SK-N-MC (cell line): ENCODE measurements around the gene PPIL1.

Source experiments
- EZH2 ChIP-seq: fragments of 200-600 bp; sonication (generic); IDR thresholded peaks from one replicate; pipeline ENCODE4 v1.6.1; 2017; ENCODE audit warnings: antibody characterized with exemption
- FOXP2 ChIP-seq: optimal IDR thresholded peaks from 2 replicates; pipeline ENCODE3; 2011; ENCODE audit warnings: mild to moderate bottlenecking, moderate library complexity; ENCODE audit not compliant: insufficient read depth; ENCODE audit errors: extremely low read length, control extremely low read depth
- POLR2AphosphoS5 ChIP-seq: IDR thresholded peaks from 2 replicates; pipeline ENCODE4 v1.6.1; 2012; ENCODE audit warnings: mild to moderate bottlenecking, low read depth, low read length, borderline replicate concordance

- TF ChIP-seq EZH2 = no peak
- TF ChIP-seq POLR2AphosphoS5 = no peak
- TF ChIP-seq FOXP2 = no peak
These were observed 30.3 kb upstream of the PPIL1 start for GRCh38 chr6:36904851-36905393.
